Head of caudate nucleus (tissue), 42 donors: ENCODE data around the gene SLC34A1.
"Not testable (repeated sequence)": the region's sequence is repeated elsewhere in the genome, so short reads cannot be mapped to it uniquely, and the experiment has no call there.

ENCODE experiments used
- DNase-seq, 42 donors: peaks; one replicate each; pipeline versions ENCODE4 v3.0.0 to v3.0.0-alpha.2; 2020 to 2021; ENCODE audit warnings: mixed read lengths in 7 of 42
- intact Hi-C: fragments of 100-400 bp; cut with DNase I; formaldehyde crosslinking; loops from one replicate; pipeline ENCODE4 v1.15.0; 2022

The SLC34A1 gene

GRCh38 chr5:177365845-177366527 lies 18.2 kb upstream of the SLC34A1 start:
- intact Hi-C loops = no loop called here

GRCh38 chr5:177366528-177367322 lies 17.5 kb upstream of the SLC34A1 start:
- DNase-seq = peak in 39 of 42 donors; percentile 37 to 90 (median 71)
- intact Hi-C loops = no loop called here

More at GRCh38 chr5:177365845-177366527, 18.2 kb upstream of the SLC34A1 start:
- peak in 4 of 42 donors; percentile 29 to 65 (median 46) for DNase-seq

- intact Hi-C loops = no loop called here
- DNase-seq = peak in 1 of 42 donors; percentile 54
Measured at GRCh38 chr5:177367323-177367848, 16.8 kb upstream of the SLC34A1 start.

GRCh38 chr5:177367981-177368868 lies 16.0 kb upstream of the SLC34A1 start:
- no peak for DNase-seq
- intact Hi-C loops = no loop called here

GRCh38 chr5:177368869-177369644 lies 15.2 kb upstream of the SLC34A1 start:
- no peak for DNase-seq
- intact Hi-C loops = no loop called here

- intact Hi-C loops = no loop called here
- DNase-seq = no peak
Measured at GRCh38 chr5:177369645-177370440, 14.4 kb upstream of the SLC34A1 start.

- DNase-seq = peak in 21 of 42 donors; percentile 20 to 71 (median 51)
- intact Hi-C loops = no loop called here
Measured at GRCh38 chr5:177370488-177371119, 13.6 kb upstream of the SLC34A1 start.

GRCh38 chr5:177371120-177372033 lies 12.9 kb upstream of the SLC34A1 start:
- intact Hi-C loops = no loop called here
- DNase-seq = no peak

- DNase-seq = no peak
- intact Hi-C loops = no loop called here
Measured at GRCh38 chr5:177372034-177372896, 12.0 kb upstream of the SLC34A1 start.

GRCh38 chr5:177372910-177373309 lies 11.3 kb upstream of the SLC34A1 start:
- intact Hi-C loops = no loop called here
- DNase-seq = peak in 7 of 42 donors; percentile 21 to 65 (median 38)

GRCh38 chr5:177373806-177374205 lies 10.4 kb upstream of the SLC34A1 start:
- DNase-seq = no peak
- intact Hi-C loops = no loop called here

- intact Hi-C loops = no loop called here
- DNase-seq = no peak
Measured at GRCh38 chr5:177374211-177374610, 10.0 kb upstream of the SLC34A1 start.

GRCh38 chr5:177375516-177375915 lies 8.7 kb upstream of the SLC34A1 start:
- intact Hi-C loops, DNase-seq: not testable (repeated sequence)

- intact Hi-C loops = no loop called here
- DNase-seq = no peak
Measured at GRCh38 chr5:177376107-177376506, 8.1 kb upstream of the SLC34A1 start.
